ENCODE measurements around the gene TMEM236. TPM values are rescaled to one million over a fixed set of nuclear protein-coding genes. Genes with fewer than 3 reads are reported as not detected.
A peak's percentile ranks its signal among the peaks of the same experiment; 100 is the strongest.

Gene TMEM236
- polyA plus RNA-seq, 4 donors = 0.16 to 0.50 (median 0.30) TPM

DNA sequence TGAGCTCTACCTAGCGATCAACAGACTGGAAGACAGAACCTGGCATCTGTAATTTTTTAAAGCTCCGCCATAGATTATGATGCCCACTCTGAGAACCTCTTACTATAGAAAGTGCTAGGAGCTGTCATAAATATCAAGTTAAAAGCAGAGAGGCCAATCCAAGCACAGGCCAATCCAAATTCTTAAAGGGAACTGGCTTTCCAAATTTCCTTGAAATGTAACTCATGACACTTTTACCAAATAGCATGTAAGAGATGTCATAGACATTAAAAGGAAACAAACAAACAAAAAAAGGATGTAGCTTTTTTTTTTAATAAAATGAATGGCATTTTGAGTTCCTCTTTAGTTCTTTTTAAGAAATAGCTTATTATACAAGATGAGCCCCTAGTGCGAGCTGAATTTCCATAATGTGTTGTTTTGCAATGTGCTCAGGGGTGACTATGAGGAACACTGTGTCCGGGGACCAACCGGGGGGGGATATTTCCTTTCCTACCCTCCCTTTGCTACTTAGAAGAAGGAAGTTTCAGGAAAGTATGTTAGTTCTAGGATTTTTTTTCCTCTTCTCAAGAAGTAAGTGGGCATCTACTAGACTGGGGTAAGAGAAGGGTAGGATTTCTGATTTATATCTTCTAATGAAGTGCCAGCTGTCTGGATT lies 33.4 kb downstream of the TMEM236 start:
- DNase-seq (ENCODE audit: low read depth in 4 of 4, low spot score in 3 of 4) = no peak

DNA sequence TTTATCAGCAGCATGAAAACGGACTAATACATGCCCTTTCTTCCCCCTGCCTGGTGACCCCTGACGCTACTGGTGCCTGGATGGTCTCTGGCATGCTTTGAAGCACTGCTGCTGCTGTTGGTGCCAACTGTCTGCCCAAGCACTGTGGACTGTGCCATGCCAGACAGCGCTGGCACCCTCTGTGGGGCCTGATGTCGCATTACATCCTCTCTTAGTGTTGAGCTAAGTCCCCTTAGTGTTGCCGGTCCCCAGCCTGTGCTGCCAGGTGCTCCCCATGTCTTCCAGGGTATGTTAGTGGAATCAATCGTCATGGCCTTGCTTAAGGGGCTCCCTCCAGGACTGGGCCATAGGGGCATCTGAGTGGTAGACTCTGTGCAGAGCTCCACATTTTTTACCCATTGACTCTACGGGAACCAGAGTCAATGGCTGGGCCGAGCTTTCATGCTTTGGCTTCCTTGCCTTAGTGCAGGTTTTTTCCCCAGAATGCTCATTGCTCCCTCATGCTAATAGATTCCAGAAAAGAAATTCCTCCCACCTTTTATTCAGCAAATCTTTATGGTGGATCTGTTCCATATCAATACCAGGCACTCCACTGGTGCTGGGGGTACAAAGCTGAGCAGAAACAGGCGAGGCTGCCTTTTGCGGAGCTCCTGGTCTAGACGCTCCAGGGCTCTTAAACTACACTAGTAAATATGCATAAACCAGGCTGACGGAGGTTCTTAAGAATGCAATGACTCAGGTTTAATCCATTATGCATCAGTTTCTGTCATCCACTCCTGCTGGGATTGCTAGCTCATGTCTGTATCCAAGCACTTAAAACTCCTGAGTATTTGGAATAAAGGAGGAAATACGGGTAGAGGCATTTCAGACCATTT lies 35.3 kb downstream of the TMEM236 start:
- peak in 1 of 4 donors; percentile 29 for DNase-seq (ENCODE audit: low read depth in 4 of 4, low spot score in 3 of 4)

DNA sequence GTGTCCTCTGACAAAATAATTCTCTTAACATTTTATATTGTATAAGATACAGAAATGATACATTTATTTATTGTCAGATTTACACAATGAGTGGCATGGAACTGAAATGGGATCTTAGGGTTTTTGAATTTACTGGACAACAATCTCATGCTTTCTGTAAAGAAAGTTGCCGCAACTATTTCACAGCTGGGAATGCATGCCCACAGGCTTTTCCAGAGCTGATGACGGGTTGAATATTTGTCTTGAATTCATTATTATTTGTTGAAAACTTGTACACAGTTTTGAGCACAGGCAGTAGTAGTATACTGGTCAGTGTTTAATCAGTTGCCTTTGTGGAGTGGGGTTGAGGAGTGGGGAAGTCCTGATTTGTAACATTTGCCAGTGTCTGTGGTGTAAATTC lies 36.6 kb downstream of the TMEM236 start:
- no peak for DNase-seq (ENCODE audit: low read depth in 4 of 4, low spot score in 3 of 4)

DNA sequence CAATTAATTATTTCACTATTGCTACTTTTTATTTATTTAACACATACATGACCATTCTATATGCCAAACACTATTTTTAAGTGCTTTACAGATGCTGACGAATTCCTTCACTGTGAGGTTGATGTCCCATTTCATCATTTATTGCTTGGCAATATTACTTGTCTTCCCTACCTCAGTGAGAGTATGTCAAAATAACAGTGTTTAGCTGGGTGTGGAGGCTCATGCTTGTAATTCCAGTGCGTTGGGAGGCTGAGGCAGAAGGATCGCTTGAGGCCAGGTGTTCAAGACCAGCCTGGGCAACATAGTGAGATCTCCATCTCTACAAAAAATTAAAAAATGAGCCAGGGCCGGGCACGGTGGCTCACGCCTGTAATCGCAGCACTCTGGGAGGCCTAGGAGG lies 37.4 kb downstream of the TMEM236 start:
- DNase-seq (ENCODE audit: low read depth in 4 of 4, low spot score in 3 of 4) = no peak

DNA sequence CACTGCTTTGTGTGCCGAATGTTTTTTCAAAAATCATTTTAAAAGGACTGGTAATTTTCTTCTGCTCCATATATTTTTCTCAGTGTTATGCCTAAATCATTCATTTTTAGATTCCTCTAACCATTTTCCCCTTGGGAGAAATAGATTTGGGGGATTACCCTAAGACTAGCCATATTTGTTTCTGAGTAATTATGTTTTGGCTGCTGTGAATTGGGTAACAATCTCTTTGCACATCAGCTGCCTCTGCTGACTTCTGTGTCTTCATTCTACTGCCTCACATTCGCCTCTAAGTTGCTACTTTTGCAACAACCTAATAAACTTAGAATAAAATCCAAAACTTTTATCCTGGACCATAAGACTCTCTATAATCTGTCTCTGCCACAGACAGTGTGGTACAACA lies 38.6 kb downstream of the TMEM236 start:
- no peak for DNase-seq (ENCODE audit: low read depth in 4 of 4, low spot score in 3 of 4)

DNA sequence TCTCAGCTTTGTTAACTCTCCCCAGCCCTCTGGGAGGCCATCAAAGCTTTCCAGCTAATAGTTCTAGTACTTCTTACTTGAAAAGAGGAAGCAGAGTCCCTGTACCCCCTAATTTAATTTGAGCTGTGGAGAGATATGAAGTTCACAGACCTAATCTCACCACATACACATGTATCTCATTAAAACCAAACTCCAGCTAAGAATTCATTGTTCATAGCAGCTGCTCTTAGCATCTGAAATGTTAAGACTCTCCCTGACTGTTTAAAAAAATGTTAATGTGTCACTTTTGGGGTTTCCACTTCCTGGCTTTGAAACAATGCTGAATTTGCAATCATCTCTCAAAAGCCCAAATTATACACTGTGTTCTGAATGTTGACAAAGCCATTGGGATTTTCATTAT lies 41.0 kb downstream of the TMEM236 start:
- no peak for DNase-seq (ENCODE audit: low read depth in 4 of 4, low spot score in 3 of 4)

DNA sequence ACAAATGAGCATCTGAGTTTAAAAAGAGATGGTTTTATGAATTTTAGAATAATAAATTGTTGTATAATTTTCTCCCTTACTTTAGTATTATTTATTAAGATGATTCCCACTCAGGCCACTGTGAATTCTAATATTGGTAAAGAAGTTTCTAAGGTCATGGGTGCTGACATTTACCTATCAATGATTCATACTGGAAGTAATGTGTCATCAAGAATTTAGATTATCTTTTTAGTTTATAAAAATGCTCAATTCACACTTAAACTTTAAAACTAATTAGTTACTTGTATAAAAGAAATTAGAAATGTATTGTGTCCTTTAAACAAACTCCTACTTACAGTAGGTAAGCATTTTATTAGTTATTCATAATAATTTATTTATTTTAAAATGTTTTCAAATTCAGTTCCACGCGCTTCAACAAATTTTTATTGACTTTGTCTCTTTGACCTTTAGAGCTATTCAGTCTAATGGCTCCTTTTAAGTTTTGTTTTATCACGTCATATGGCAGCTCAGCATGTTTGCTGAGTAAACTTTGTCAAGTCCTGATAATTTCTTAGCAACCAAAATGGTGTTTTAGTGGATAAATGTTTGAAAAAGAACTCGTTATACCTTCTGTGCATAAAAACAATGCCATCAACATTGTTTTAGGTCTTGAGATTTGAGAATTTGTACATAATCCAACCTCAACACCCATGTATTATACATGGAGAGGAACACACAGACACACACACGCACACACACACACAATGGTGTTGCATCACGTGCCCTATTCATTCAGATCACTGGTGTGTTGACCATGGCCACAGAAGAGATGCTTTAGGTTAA lies 42.0 kb downstream of the TMEM236 start:
- DNase-seq (ENCODE audit: low read depth in 4 of 4, low spot score in 3 of 4) = no peak

DNA sequence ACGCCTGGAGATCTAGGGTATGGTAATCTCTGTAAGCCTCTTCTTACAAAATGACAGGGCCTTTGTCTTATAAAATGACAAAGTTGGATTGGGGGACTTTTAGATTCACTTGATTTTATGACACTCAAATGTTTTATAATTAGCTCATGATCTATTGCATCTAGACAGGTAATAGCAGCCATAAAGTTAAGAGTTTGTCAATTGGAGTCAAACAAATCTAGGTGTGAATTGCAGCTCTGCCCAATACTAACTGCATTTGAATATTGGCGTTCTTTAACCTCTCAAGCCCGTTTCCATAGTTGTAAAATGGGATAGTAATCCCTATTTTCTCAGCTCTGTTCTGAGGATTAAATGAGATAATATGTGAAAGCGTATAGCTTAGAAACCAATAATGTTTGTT lies 43.1 kb downstream of the TMEM236 start:
- DNase-seq (ENCODE audit: low read depth in 4 of 4, low spot score in 3 of 4) = no peak

DNA sequence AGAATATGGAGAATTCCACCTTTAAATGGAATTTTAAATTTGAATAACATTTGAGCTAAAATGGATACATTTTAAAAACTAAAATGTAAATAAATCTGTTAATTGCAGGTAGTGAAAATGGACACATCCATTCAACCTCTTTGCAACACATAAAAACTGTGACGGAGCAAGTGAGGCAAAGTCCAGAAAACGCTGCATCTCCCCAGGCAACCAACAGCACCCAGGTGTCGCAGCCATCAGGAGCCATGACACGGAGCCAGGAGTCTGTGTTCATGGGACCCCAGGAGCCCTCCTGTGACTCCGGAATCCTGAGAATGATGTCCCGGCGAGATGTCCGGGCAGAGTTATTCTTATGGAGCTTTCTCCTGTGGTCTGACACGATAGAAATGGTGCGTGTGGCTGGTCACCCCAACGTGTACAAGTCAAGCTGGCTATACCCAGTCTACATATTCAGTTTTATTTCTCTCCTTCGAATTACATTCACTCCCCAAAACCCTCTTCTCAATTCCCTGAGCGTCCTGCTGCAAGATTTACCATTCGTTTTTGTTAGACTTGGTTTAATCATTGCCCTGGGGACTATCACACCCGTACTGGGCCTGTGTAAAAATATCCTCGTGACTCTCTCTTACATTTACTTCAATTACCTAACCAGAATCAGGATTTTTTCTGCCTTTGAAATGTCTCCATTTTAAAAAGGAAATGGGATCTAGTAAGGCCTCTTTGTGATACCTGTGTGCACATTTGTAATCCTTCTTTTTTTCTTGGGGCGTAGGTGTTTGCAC lies 44.0 kb downstream of the TMEM236 start:
- no peak for DNase-seq (ENCODE audit: low read depth in 4 of 4, low spot score in 3 of 4)

DNA sequence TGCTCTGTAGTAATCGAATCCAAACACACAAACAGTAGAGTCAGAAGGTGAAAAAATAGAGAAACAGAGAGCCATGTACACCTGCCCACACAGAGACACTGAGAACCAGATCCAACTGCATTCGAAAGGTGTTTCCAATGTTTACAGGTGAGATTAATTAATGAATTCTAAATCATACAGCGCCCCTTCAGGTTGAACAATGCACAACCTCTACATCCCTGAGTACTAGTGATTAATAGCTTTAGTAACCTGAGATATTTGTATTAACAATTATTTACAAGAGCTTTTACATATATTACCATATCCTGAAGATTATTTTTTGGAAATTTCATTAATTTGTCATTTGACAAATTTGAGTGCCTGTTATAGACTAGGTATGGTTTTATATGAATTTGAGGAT lies 49.5 kb downstream of the TMEM236 start:
- no peak for DNase-seq (ENCODE audit: low read depth in 4 of 4, low spot score in 3 of 4)

DNA sequence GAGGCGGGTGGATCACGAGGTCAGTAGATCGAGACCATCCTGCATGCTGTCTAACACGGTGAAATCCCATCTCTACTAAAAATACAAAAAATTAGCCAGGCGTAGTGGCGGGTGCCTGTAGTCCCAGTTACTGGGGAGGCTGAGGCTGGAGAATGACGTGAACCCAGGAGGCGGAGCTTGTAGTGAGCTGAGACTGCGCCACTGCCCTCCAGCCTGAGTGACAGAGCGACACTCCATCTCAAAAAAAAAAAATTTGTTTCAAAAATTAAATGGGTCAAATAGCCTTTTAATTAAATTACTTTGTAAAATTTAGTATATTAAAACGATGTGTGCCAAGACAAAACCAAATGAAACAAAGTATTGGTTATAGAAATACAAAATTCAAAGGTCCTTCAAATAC lies 50.3 kb downstream of the TMEM236 start:
- DNase-seq (ENCODE audit: low read depth in 4 of 4, low spot score in 3 of 4) = no peak

DNA sequence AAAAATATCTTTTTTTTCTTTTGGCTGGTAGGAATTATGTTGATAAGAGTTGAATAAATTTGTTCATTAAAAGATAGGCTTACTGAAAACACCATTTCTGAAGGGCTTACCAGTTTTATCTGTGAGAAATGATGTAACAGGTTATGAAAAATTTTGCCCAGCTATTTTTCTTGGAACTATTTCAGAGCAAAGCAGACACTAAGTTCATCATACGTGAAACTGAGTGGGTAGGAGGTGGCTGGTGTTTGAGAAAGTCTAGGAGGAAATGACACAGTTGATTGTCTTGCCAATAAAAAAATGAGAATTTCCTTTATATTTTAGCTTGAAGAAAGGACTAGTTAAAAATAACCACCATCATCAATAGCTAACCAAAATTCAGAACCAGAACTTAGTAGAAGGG lies 51.0 kb downstream of the TMEM236 start:
- DNase-seq (ENCODE audit: low read depth in 4 of 4, low spot score in 3 of 4) = no peak

DNA sequence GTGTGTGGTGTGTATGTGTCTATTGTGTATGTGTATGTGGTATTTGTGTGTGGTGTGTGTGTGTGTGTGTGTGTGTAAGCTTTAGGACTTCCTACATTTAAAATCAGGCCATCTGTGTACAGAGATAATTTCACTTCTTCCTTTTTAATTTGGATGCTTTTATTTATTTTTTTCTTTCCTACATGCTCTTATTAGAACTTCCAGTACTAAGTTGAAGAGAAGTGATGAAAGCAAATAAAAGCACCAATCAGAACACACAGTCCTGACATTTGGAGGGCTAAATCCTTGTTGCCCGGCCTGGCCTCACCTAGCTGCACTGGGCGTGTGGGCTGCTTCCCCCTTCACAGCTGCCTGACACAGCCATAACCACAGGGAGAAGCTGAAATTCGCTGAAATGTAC lies 53.3 kb downstream of the TMEM236 start:
- DNase-seq (ENCODE audit: low read depth in 4 of 4, low spot score in 3 of 4) = no peak

DNA sequence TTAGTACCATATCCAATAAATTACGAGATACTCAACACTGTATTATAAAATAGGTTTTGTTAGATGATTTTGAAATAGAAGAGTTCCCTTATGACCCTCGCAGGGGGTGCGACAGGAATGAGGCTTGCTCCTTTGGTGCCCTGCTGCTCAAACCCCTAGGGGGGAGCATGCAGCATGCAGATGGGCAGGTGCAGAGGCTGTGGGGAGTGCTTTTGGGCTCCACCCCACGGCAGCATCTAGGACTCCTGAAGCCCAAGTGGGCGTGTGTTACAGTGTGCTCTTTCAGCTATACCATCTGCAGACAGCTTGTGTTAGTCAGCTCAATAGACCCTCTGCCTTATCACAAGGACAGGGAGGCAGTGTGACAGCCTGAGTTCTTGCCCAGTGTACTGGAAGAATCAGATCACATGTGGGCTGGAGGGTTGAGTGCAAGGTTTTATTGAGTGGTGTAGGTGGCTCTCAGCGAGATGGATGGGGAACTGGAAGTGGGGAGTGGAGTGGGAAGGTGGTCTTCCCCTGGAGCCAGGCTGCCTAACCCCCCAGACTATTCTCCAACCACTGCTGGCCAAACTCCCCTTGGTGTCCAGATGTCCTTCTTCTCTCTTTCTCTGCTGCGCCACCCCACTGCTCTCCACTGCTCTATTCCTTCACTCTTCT lies 54.0 kb downstream of the TMEM236 start:
- no peak for DNase-seq (ENCODE audit: low read depth in 4 of 4, low spot score in 3 of 4)

DNA sequence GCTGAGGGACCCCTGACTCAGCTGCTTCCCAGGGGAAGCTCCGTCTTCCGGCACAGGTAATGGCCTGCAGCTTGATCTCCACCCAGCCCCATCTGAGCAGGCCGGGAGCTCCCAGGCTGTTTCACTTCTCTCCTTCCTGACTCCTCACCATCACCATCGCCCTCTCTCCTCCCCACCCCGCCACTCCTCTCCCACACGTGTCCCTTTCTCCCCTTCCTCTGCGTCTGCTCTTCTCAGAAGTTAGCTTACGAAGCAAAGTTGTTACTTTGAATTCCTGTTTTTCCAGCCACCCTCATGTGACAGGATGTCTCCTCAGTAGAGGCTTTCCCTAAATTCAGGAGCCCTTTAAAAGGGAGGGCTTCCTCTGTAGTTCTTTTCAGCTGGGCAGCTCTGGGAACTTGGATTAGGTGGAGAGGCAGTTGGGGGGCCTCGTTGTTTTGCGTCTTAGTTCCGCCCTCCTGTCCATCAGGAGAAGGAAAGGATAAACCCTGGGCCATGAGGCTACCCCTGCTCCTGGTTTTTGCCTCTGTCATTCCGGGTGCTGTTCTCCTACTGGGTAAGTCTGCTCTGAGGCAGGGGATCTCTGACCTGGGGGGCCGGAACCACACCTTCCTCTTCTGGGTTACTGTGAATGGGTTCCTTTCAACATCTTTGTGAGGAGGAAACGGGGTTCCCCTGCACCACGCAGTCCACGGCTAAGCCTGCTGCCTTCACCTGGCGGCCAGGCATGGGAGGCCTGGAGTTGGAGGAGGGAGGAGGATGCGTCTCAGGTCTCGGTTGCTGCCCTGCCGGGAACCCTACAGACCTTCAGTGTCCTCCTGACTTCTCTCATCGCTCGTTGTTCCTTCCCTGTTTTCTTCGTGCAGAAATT lies 57.2 kb downstream of the TMEM236 start, which contains the start of gene MRC1:
MRC1 (plus strand) TSS at position 378 of the 871 bp plus-strand sequence; CDS start at position 496, 118 bp downstream.
- no peak for DNase-seq (ENCODE audit: low read depth in 4 of 4, low spot score in 3 of 4)

DNA sequence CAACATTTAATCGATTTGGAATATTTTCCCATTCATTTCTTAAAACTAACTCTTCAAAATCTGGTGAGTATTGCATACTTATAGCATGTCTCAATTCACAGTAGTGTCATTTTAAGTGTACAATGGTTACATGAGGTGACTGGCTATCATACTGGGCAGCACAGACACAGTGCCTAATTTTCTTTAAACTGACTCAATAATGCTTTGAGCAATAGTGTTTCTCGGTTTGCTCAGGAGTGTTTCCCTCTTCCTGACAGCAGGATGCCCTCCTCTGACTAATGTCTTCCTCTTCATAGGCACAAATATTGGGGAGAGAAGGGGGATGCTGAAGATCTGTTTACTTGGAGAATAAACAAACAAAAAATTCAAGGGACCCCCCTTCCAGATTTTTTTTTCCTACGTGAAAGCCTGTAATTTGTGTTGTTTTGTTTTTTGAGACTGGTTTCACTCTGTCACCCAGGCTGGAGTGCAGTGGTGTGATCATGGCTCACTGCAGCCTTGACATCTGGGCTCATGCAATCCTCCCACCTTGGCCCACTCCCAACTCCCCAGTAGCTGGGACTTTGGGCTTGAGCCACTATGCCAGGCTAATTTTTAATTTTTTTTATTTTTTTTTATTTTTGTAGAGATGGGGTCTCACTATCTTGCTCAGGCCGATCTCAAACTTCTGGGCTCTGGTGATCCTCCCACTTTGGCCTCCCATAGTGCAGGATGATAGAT lies 59.3 kb downstream of the TMEM236 start:
- DNase-seq (ENCODE audit: low read depth in 4 of 4, low spot score in 3 of 4) = no peak

DNA sequence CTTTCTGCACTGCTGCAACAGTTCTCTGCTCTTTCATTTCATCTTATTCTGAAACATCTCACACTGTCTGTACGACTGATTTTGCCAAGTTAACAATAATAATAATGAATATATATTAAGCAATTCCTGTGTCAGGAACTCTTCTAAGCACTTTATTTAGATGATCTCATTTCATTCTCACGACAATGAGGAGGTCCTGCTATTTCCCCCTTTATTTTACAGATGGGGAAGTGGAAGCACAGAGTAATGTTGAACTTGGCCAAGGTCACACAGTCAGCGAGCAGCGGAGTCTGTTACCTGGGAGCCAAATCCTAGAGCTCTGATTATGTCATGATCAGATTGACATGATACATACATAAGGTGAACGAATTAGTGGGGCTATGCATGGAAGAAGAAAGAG lies 63.0 kb downstream of the TMEM236 start:
- no peak for DNase-seq (ENCODE audit: low read depth in 4 of 4, low spot score in 3 of 4)

DNA sequence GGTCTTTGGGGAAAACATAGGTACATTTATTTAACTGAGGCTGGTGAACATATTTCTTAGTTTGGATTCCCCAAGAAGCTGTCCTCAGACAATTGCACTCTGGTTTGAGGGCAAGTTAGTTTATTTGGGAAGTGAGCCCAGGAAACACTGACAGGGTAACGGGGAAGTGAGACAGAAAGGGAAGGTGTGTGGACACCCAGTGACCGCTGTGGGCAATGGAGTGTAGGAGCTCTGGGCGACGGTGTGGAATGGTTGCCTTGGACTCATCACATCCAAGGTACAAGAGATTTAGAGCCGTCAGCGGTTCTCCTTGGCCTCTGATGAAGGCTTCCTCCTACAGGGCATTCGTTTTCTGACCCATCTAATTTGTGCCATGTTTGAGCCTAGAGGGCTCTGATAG lies 64.2 kb downstream of the TMEM236 start:
- no peak for DNase-seq (ENCODE audit: low read depth in 4 of 4, low spot score in 3 of 4)

All from left renal pelvis (tissue), 4 donors.